Ovary (tissue), 3 donors: ENCODE data around the gene GRK5.

Source experiments
- EP300 ChIP-seq: sonication (generic); formaldehyde crosslinking; IDR thresholded peaks from one replicate; pipeline ENCODE4 v1.6.1; 2017; ENCODE audit warnings: antibody characterized with exemption
- POLR2A ChIP-seq: fragments of 450-650 bp; IDR thresholded peaks from one replicate; pipeline ENCODE4 v1.6.1; 2017; ENCODE audit warnings: antibody characterized with exemption, mild to moderate bottlenecking, moderate library complexity
- TF ChIP-seq, protein P1 (sequence below), 3 donors: fragments of 450-650 bp in 2 of 3; fragments of 200-600 bp in 1 of 3; IDR thresholded peaks; one replicate each; pipeline versions ENCODE4 v1.5.1 to v1.8.0; 2016 to 2022; ENCODE audit warnings: antibody characterized with exemption in 3 of 3, mild to moderate bottlenecking in 1 of 3
- donor health status: DM: no; HTN: no; CAD: no.

DNA sequence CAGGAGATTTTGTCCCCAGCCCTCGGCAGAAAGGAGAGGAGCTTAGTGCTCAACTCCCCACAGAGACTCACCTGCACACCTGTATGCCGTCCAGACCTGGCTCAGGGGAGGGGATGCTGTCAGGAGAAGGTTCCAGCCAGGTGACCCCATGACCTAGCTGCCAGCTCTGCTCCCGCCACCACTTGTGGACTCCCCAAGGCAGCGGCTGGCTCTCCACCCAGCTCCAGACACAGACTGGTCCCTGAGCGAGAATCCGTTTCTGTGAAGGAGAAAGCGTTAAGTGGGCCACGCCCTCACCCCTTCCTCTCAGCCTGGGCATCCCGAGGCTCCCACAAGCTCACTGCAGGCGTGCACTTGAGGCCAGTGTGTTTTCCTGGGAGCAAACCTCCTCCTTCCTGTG lies 258.7 kb downstream of the GRK5 start:
- TF ChIP-seq, protein P1, sequence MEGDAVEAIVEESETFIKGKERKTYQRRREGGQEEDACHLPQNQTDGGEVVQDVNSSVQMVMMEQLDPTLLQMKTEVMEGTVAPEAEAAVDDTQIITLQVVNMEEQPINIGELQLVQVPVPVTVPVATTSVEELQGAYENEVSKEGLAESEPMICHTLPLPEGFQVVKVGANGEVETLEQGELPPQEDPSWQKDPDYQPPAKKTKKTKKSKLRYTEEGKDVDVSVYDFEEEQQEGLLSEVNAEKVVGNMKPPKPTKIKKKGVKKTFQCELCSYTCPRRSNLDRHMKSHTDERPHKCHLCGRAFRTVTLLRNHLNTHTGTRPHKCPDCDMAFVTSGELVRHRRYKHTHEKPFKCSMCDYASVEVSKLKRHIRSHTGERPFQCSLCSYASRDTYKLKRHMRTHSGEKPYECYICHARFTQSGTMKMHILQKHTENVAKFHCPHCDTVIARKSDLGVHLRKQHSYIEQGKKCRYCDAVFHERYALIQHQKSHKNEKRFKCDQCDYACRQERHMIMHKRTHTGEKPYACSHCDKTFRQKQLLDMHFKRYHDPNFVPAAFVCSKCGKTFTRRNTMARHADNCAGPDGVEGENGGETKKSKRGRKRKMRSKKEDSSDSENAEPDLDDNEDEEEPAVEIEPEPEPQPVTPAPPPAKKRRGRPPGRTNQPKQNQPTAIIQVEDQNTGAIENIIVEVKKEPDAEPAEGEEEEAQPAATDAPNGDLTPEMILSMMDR (IDR thresholded peaks at IDR 0.05) = no peak
- TF ChIP-seq POLR2A (no peak), EP300 (no peak)
